ENCODE measurements around the gene TRABD.

- TF ChIP-seq CTCF (IDR thresholded peaks at IDR 0.05; ENCODE audit: insufficient read depth, low read depth, low read length) = no peak
- TF ChIP-seq EZH2 (IDR thresholded peaks at IDR 0.05; ENCODE audit: insufficient read depth, low read length) = no peak
Observed at GRCh38 chr22:50184004-50184901, 1.5 kb upstream of the TRABD start.
